ENCODE data around the gene SCARF2.

GRCh38 chr22:20451920-20452319 is 14.3 kb upstream of the SCARF2 start:
- TF ChIP-seq CTCF (IDR thresholded peaks at IDR 0.05) (no peak), POLR2A (IDR thresholded peaks at IDR 0.05) (no peak)

Measured in esophagus squamous epithelium (tissue), 4 donors.